K562 (cell line): ENCODE measurements around the gene BCAS3. TPM values are rescaled to one million over a fixed set of nuclear protein-coding genes. Genes with fewer than 3 reads are reported as not detected.

ENCODE experiments used
- ATAC-seq: fragments of 200-7000 bp; cut with Tn5 transposase; 3 replicates; pipeline ENCODE4 v1.9.1; 2020; ENCODE audit warnings: moderate library complexity
- BruUV-seq: library from RNA; stranded (reverse); fragments of 400-500 nt; replicated peaks from 2 replicates; lab custom pipeline; 2021; lab: Mats Ljungman, UMichigan
- CTCF ChIA-PET: fragments of 300-600 bp; formaldehyde crosslinking; extraction: SDS; loops from one replicate; lab custom pipeline; 2021; ENCODE audit warnings: low intra/inter-chr PET ratio; lab: Yijun Ruan, JAX
- POLR2A ChIA-PET: fragments of 300-600, 350-650 bp; sonication (Branson Sonifier 250); formaldehyde crosslinking; extraction: SDS; loops from one replicate; lab custom pipeline; 2021; ENCODE audit warnings: antibody characterized with exemption, inconsistent platforms; lab: Yijun Ruan, JAX
- DNase-seq, 4 experiments: peaks; one replicate each; pipeline versions ENCODE4 v3.0.0 to v3.0.0-alpha.2; 2011 to 2018; ENCODE audit warnings: low spot score in 3 of 4, mixed read lengths in 3 of 4; ENCODE audit errors: extremely low read depth in 1 of 4
- FAIRE-seq: peaks from 2 replicates; lab custom pipeline; 2011; peaks lifted over from hg19 to GRCh38; lab: Jason Lieb, UNC
- H2AFZ ChIP-seq: 2 replicates; pipeline ENCODE4 v1.6.0; 2011; ENCODE audit warnings: low read depth, low read length, control low read depth, inconsistent platforms
- H3K27ac ChIP-seq: fragments of 200-600 bp; 3 replicates; pipeline ENCODE4 v1.8.0; 2011; ENCODE audit warnings: low read depth, mild to moderate bottlenecking, control low read depth, inconsistent platforms, low read length, moderate library complexity, mixed read lengths; ENCODE audit errors: extremely low read depth
- H3K27me3 ChIP-seq, 2 experiments: fragments of 300-600 bp in 1 of 2; 2 replicates in 1 of 2; 3 replicates in 1 of 2; pipeline versions ENCODE4 v1.6.0 to v1.8.0; 2011; ENCODE audit warnings: inconsistent platforms in 2 of 2, low read length in 2 of 2, mild to moderate bottlenecking in 1 of 2, mixed read lengths in 1 of 2, moderate library complexity in 1 of 2; ENCODE audit not compliant: control insufficient read depth in 2 of 2, insufficient read depth in 2 of 2
- H3K36me3 ChIP-seq: fragments of 300-600 bp; 3 replicates; pipeline ENCODE4 v1.8.0; 2011; ENCODE audit warnings: mild to moderate bottlenecking, low read length, inconsistent platforms; ENCODE audit not compliant: control insufficient read depth, insufficient read depth
- H3K4me1 ChIP-seq, 2 experiments: fragments of 200-600 bp in 1 of 2; replicated peaks in 1 of 2; 2 replicates in 1 of 2; 3 replicates in 1 of 2; pipeline versions ENCODE4 v1.5.1 to v1.8.0; 2011; ENCODE audit warnings: inconsistent platforms in 2 of 2, low read length in 2 of 2, mild to moderate bottlenecking in 1 of 2, mixed read lengths in 1 of 2, moderate library complexity in 1 of 2; ENCODE audit not compliant: control insufficient read depth in 2 of 2, insufficient read depth in 2 of 2
- H3K4me2 ChIP-seq: 2 replicates; pipeline ENCODE4 v1.6.1; 2011; ENCODE audit warnings: low read length, control low read depth, inconsistent platforms, mixed read lengths; ENCODE audit not compliant: insufficient read depth
- H3K4me3 ChIP-seq: fragments of 200-600 bp; sonication (generic), shearing (Covaris generic); 2 replicates; pipeline ENCODE4 v1.5.1; 2016; ENCODE audit warnings: control low read depth, inconsistent platforms
- H3K79me2 ChIP-seq: fragments of 200-600 bp; 3 replicates; pipeline ENCODE4 v1.8.0; 2011; ENCODE audit warnings: low read length, inconsistent platforms; ENCODE audit not compliant: control insufficient read depth, insufficient read depth
- H3K9ac ChIP-seq, 2 experiments: 2 replicates each; pipeline versions ENCODE4 v1.6.0 to v1.6.1; 2011; ENCODE audit warnings: low read depth in 2 of 2, low read length in 2 of 2, control low read depth in 1 of 2, inconsistent platforms in 1 of 2, mild to moderate bottlenecking in 1 of 2, mixed read lengths in 1 of 2; ENCODE audit not compliant: insufficient read depth in 1 of 2
- H3K9me1 ChIP-seq: one replicate; pipeline ENCODE4 v1.6.0; 2011; ENCODE audit warnings: inconsistent platforms, mild to moderate bottlenecking, low read length, moderate library complexity; ENCODE audit not compliant: control insufficient read depth, insufficient read depth
- H3K9me3 ChIP-seq: replicated peaks from 2 replicates; pipeline ENCODE4 v1.5.1; 2011; ENCODE audit warnings: low read depth, low read length, inconsistent platforms; ENCODE audit not compliant: control insufficient read depth, insufficient read depth
- H4K20me1 ChIP-seq: replicated peaks from 2 replicates; pipeline ENCODE4 v1.6.1; 2011; ENCODE audit warnings: low read length, inconsistent platforms, mixed read lengths; ENCODE audit not compliant: control insufficient read depth, insufficient read depth
- CBX8 ChIP-seq: fragments of 200-600 bp; sonication (generic); IDR thresholded peaks from 2 replicates; pipeline ENCODE4 v1.6.1; 2012; ENCODE audit warnings: borderline replicate concordance, mixed run types, low read depth, mild to moderate bottlenecking, moderate library complexity, mixed read lengths, low read length, control low read depth, inconsistent platforms; ENCODE audit not compliant: poor library complexity, severe bottlenecking; ENCODE audit errors: extremely low read depth
- ZNF263 ChIP-seq: sonication (generic); formaldehyde crosslinking; IDR thresholded peaks from 2 replicates; pipeline ENCODE4 v1.8.0; 2022; ENCODE audit warnings: mild to moderate bottlenecking, missing genetic modification reagents, borderline replicate concordance
- ZNF695 ChIP-seq: fragments of 450-650 bp; formaldehyde crosslinking; IDR thresholded peaks from 2 replicates; pipeline ENCODE4 v1.4.0; 2020; ENCODE audit warnings: mild to moderate bottlenecking, moderate library complexity
- WGBS: fragments of 100-300 bp; shearing (Covaris generic); methylation state at CpG from one replicate; pipeline ENCODE4 v1.1.6; 2016; ENCODE audit warnings: low coverage, mixed read lengths; ENCODE audit not compliant: insufficient coverage; ENCODE audit errors: missing lambda C conversion rate; 5-methylcytosine and 5-hydroxymethylcytosine counted together
- in situ Hi-C: fragments of 300-500 bp; cut with MboI; formaldehyde crosslinking; loops from 4 replicates; pipeline ENCODE4 v1.15.0; 2018; ENCODE audit warnings: inconsistent platforms, mixed read lengths
- intact Hi-C: fragments of 100-400 bp; cut with micrococcal nuclease; formaldehyde crosslinking; loops from 2 replicates; pipeline ENCODE4 v1.14.2; 2022
- polyA plus RNA-seq, 8 experiments: library from polyadenylated mRNA; depleted of rRNA in 4 of 8; stranded (reverse) in 5 of 8; unstranded in 3 of 8; fragments of >200 nt; fragmentation: Nextera tagmentation in 2 of 8; fragmentation: Illumina TruSeq in 1 of 8; extraction: Ambion mirVana in 2 of 8; extraction: Trizol in 1 of 8; gene quantifications; 2 replicates each; pipeline versions ENCODE4 v1.2.1 to v1.2.3, GENCODE V29; 2011 to 2014; ENCODE audit warnings: inconsistent platforms in 1 of 8, missing spikeins in 1 of 8
- total RNA-seq, 7 experiments: library from RNA; depleted of rRNA in 6 of 7; stranded (reverse); fragments of >200 nt in 6 of 7; fragmentation: Illumina TruSeq in 2 of 7; extraction: Trizol in 2 of 7; gene quantifications; 2 replicates each; pipeline versions ENCODE4 v1.2.1 to v1.2.3, GENCODE V29; 2011 to 2021; ENCODE audit warnings: low replicate concordance in 1 of 7
- TF ChIP-seq, protein P1 (sequence below): sonication (generic); formaldehyde crosslinking; IDR thresholded peaks from 2 replicates; pipeline ENCODE4 v1.8.0; 2022; ENCODE audit warnings: missing genetic modification reagents, mild to moderate bottlenecking, moderate library complexity, borderline replicate concordance

Gene BCAS3
- total and polyA plus RNA-seq, 9 of the 15 experiments (the other 6 are each of a cell fraction or from before 2014, with no cell fraction given): 1.9 to 5.5 (median 3.5) TPM

DNA sequence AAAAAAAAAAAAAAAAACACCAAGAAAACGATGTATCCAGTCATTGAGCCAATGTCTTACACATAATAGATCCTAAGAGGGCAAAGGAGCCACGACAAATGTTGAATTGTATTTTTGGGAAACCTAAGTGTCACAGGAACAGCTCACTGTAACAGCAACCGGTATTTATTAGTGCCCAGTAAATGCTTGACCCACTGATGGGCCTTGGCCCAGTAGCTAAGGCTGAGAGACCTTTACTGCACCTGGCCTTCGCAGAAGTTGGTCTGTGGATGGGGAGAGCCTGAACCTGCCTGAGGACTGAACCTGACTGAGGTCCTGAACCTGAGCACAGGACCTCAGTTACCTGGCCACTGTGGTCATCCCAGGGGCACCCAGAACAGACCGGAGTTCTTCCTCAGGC lies 657.0 kb downstream of the BCAS3 start:
- in situ Hi-C loops: no loop called here
- ATAC-seq (no peak), DNase-seq (no peak), FAIRE-seq (no peak)
- H3K9me3 ChIP-seq: no peaks in the 10 kb centered on the region
- no peaks in the 10 kb centered on the region for H3K79me2 ChIP-seq
- H3K9me1 ChIP-seq: no peaks in the 10 kb centered on the region
- no peaks in the 10 kb centered on the region for H3K4me1 ChIP-seq
- no peak overlapping the region for H3K27ac ChIP-seq
- H3K36me3 ChIP-seq: no peaks in the 10 kb centered on the region
- no peaks in the 10 kb centered on the region; the same call in 1 of the 2 replicates for H4K20me1 ChIP-seq
- H3K4me2 ChIP-seq: no peak overlapping the region
- no TSS peak for BruUV-seq
- WGBS: 3% methylated on average over 4 of the region's 5 CpGs
- peaks cover 16 to 51% of the 10 kb centered on the region in 2 experiments for H3K27me3 ChIP-seq
- ChIA-PET POLR2A (interaction anchor here (0.6 kb wide), 1 partner anchor 306 kb away, joined by 3 read pairs; no protein-coding TSS in a partner anchor), CTCF (no interaction called here)
- H2AFZ ChIP-seq: no peak overlapping the region
- no peak overlapping the region for H3K4me3 ChIP-seq
- H3K9ac ChIP-seq: no peak overlapping the region
- intact Hi-C loops: no loop called here
- no peak for TF ChIP-seq CBX8
- no peak for TF ChIP-seq ZNF695 (CRISPR knock-in tag)
- no peak for TF ChIP-seq ZNF263 (CRISPR knock-in tag)

- H3K9me3 ChIP-seq: no peaks in the 10 kb centered on the region
- CTCF ChIA-PET: no interaction called here
- H2AFZ ChIP-seq: no peak overlapping the region
- no peak overlapping the region for H3K9ac ChIP-seq
- H3K4me1 ChIP-seq: no peaks in the 10 kb centered on the region
- POLR2A ChIA-PET: interaction anchor here (0.6 to 1.4 kb wide), 3 partner anchors 12 to 307 kb away, joined by 3 to 4 read pairs (median 3); no protein-coding TSS in a partner anchor
- no peaks in the 10 kb centered on the region for H3K9me1 ChIP-seq
- WGBS: 0% methylated on average over 8 of the region's 8 CpGs
- H3K27ac ChIP-seq: no peak overlapping the region
- peaks cover 14 to 52% of the 10 kb centered on the region in 2 experiments for H3K27me3 ChIP-seq
- in situ Hi-C loops: no loop called here
- no peak overlapping the region for H3K4me2 ChIP-seq
- no peak for FAIRE-seq
- H3K36me3 ChIP-seq: no peaks in the 10 kb centered on the region
- TF ChIP-seq, protein P1, sequence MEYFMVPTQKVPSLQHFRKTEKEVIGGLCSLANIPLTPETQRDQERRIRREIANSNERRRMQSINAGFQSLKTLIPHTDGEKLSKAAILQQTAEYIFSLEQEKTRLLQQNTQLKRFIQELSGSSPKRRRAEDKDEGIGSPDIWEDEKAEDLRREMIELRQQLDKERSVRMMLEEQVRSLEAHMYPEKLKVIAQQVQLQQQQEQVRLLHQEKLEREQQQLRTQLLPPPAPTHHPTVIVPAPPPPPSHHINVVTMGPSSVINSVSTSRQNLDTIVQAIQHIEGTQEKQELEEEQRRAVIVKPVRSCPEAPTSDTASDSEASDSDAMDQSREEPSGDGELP (CRISPR knock-in tag): no peak
- TF ChIP-seq, all 486 proteins: peak for 0
- H3K79me2 ChIP-seq: no peaks in the 10 kb centered on the region
- no peak for DNase-seq
- BruUV-seq: no TSS peak
- no peak for ATAC-seq
- H3K4me3 ChIP-seq: no peak overlapping the region
- no peaks in the 10 kb centered on the region; the same call in 1 of the 2 replicates for H4K20me1 ChIP-seq
- intact Hi-C loops: no loop called here
These were observed 657.6 kb downstream of the BCAS3 start for GRCh38 chr17:61335105-61335844.
